GM21576 (cell line): Measurements from ENCODE around the gene CACNA2D2.

ENCODE experiments used
- ATAC-seq: cut with Tn5 transposase; IDR thresholded peaks from one replicate; pipeline ENCODE4 v1.9.1; 2021; ENCODE audit warnings: mild to moderate bottlenecking, moderate library complexity; ENCODE audit not compliant: unreplicated experiment

Gene CACNA2D2

DNA sequence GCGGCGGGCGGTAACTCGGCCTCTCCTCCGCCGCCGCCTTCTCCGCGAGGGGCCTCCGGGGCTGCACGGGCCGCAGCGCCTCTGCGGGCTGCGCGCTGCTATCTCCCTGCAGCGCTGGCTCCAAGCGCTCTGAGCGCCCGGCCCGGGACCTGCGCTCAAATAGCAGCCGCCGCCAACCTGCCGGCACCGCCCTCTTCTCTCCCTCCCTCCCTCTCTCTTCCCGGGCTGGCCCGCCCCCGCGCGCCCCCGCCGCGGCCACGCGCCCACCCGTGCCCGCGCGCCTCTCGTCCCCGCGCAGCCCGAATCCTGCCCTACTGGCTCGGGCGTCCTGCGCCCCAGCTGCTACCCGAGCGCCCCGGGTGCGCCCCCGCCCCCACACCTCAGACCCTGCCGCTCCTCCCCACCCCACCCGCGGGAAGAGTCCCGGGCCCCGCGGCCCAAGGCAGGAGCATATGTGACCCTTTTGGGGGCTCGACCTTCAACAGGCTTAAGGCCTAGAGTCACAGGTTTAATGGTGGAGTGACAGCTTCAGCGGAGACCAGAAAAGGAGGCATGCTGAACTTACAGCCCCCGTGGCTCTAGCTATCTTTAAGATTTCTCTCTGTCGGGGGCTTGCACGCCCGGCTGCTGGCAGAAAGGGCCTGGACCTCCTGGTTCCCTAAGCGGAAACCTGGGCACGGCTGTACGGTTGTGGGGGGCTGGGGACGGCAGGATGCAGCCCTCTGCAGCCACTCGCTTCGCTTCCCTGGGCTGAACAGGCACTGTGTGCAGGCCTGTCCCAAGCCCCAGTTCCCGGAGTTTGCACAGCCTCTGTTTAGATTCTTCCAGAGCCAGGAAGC is at the start of gene CACNA2D2:
Gene CACNA2D2 (minus strand): TSS at position 131 of the 839 bp plus-strand sequence. CDS start 211 bp downstream, outside the sequence.
- ATAC-seq = no peak

DNA sequence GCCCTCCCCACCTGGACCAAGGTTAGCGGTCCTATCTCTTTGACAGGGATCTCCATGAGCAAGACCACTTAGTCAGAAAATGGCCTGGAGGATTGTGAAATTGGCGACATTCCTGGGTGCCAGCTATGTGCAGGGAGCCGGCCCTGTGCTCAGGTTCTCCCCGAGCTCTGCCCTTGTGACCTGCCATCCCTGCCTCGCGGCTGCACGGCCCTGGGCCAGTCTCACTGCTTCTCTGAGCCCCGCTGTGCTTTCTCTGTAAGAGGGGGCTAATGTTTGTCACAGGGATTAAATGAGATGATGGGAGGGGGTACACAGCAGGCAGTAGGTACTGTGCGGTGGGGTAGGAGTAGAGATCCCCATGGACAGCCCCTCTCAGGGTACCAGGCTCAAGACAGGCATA is 49.2 kb upstream of the CACNA2D2 start:
- no peak for ATAC-seq

DNA sequence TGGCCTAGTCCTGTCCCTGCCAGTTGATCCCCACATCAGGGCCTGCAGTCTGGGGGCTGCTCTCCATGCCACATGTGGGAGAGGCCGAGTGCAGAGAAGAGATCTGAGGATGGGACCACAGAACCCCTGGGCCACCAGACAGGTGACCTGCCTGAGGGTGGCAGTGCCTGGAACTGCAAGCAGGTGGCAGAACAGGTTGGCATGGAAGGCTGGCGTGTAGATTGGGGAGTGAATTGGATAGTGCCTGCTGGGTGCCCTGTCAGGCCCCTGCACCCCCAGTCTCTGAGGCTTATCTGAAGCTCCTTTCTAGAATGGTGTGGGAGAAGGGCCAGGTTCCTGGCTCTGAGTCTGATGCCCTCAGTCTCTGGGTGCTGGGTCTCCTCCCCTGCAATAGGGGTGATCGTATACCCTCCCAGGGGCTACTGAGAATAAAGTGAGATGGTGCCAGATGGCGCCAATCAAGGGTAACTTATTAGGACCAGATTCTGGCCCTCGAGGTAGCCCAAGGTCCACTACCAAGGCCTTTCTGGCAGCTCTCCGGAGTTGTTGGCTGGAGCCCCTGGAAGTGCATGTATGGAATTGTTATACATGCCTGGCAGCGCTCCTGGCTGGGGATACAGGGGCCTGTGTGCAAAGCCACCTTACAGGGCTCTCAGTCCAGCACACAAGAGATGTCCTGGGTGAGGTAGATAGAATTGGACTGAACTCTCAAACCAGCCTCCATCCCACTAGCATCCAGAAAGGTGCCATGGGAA is 48.4 kb upstream of the CACNA2D2 start:
- ATAC-seq = no peak

DNA sequence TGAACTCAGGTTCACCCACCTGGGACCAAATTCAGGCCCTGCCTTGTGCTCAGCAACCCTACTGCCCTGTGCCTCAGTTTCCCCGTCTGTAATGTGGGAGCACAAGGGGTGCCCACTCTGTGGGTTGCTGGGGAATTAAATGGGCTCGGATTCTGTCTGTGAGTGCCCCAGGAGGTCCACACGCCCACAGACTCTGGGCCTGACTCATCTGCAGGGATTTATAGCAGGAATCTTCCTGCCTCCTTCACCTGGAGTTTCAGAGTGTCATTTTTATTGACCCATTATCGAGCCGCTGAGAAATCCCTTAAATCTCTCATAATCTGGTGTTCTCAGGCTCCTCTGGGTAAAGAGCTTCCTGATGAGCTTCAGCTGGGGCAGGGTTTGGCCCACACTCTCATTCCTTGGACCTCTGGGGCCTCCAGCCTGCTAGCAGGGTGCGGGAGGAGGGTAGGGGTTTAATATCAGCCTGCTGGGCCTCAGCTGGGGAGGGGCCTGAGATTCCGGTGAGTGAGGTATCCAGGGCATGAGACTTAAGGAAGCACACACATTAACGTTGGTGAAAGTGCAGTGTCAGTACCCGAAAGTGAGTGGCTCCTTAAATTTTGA is 47.7 kb upstream of the CACNA2D2 start:
- ATAC-seq = no peak

DNA sequence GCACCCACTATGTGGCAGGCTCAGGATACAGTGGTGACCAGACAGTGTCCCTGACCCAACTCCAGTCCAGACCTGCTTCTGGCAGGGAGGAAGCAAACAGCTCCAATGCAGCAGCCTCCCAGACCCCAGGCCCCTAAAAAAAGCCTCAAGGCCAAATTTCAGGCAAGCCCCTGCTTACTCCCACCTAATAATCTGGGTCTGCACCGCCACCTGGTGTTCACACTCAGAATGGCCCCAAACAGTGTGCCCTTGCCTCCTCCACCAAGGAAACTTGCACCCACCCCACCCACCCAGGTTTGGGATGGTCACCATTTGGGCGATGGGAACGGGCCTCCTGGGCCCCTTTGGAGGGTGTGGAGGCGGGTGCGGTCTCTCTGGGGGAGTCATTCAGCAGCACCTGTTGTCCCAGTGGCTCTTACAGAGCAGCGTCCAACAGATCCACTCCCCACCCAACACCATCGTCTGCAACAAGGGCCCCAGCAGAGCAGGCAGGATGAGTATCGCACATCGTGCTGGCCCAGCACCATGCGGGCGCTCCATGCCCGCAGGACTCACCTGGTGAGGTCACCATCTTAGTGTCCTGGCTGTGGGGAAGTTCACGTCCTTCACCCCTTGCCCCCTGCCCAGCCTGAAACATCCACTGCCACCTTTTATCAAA is 46.8 kb upstream of the CACNA2D2 start:
- ATAC-seq = peak; percentile 63

DNA sequence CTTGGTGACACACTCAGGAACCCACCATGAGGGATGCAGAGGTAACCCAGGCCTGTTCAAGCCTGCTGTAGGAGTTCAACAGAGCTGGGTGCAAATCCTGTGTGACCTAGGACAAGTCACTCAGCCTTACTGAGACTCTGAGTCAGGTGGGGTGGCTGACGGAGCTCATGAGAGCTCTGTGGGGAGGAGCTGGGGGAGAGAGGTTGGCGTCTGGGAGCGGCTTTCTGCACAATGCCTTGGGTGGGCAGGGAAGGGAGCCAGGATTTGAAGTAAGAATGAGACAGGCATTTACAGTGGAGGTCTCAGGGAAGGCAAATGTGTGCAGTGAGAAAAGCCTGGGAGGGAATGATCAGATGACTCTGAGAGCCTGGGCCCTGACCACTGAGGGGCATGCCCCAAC is 45.8 kb upstream of the CACNA2D2 start:
- no peak for ATAC-seq

DNA sequence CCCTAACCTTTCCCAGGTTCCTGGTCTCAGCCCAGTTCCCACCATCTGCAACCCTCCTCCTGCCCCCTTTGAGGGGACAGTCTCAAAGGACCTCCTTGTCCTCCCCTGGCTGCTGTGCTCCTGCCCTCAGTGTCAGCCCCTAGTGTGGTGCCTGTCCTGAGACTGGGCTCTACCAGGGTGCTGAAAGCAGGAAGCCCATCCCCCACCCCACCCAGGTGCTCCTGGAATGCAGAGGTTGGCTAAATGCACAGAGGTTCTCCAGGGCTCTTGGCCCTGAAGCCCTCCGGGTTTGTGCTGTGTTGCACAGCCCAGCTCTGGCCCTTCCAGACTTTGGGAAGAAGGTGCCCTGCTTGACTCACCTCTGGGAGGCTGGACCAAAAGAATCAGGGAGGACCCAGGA is 42.3 kb upstream of the CACNA2D2 start:
- ATAC-seq = no peak

DNA sequence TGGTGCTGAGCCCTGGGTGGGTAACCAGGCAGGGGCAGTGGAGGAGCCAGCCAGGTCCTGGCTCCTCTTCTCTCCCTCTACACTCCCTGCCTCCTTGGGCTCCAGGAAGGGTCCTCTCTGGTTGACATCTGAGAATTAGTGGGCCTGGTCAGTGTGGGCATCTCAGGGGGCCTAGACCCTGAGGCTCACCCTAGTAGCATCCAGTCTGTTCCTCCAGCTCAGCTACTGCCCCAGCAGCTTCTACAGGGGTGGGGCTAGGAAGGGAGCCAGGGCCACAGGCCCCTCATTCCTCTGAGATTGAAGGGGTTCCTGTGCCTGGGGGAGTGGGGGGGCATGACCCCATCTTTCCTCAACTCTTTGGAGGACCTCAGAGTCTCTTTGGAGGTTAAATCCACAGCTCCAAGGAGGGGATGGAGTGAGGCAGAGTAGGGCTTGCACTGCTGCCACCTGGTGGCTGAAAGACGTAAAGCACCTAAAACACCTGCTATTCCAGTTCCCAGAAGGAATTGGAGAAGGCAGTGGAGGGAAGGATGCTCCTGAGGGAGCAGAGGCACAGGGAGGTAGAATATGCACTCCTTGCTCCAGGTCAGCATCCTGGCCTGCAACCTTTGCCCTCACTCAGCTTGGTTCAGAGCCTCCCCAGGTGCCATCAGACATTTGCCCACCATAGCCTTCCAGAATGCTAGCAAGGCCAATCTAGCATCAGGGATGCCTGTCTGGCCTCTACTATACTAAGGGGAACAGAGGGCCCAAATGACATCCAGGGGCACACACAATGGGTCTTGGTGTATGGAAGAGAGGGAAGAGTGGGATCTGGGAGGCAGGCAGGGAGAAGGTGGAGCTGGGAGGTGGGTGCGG is 39.0 kb upstream of the CACNA2D2 start:
- no peak for ATAC-seq

DNA sequence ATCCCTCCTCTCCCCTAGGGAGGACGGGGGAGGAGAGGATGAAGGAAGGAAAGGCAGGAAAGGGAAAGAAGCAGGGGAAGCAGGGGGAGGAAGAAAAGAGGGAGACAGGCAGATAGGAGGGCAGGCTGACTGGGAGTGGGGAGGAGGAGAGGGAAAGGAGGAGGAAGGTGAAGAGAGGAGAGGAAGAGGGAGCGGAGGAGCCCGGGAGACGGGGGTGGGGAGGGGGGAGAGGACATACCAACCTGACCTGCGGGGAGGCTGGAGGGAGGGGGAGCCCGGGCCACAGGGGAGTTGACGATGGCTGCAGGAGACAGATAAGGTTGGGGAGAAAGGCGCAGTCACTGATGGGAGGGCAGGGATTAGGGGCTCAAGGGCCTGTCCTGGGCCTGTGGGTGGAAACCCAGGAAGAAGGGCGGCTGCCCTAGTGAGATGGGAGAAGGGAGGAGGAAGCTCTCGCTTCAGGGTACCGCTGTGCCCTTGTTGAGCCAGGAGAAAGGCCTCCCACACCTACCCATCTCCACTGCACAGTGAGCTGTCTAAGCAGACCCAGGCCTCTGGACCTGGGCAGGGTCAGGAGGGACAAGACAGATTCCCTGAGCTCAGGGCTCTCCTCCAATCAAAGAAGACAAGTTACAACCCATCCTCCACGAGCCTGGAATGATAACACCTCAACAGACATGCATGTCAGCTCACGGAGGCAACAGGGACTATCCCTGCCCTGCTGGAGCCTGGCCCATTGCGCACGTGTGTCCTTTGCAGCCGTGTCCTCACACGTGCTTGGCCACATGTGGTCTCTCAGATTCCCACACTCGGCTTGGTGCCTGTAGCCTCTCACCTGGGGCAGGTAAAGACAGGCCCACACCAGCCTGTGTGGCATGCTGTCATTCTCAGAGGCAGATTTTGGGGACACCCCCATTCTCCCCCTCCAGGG is 36.2 kb upstream of the CACNA2D2 start:
- ATAC-seq = no peak

DNA sequence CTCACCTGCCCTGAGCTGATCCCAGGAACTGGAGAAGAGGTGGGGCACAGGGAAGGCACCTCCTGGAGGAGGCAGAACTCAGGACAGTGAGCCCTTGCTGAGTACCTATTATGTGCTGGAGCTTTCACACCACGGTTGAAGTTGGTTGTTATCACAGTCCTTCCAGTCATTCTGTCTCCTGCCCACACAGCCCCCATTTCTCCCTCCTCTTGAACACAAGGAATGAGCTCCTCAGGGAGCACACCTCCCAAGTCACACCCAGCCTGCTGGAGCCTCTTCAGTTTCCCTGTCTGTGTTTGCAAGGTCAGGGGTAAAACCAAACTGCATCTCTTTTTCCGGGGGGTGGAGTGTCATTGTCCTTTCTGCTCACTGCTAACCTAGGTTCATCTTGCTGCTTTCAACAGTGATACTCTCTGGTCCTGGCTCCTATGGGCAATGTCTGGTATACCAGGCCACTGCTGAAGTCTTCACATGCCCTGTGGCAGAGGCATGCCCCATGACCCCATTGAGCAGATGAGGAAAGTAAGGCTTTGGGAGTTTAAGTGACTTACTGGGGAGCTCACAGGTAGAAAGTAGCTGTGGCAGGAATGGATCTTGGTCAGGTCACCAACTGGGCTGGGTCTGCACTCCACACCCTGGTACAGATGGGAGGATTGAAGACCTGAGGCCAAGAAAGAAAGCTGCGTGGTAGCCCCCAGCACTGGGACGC is 34.1 kb upstream of the CACNA2D2 start:
- ATAC-seq = no peak

DNA sequence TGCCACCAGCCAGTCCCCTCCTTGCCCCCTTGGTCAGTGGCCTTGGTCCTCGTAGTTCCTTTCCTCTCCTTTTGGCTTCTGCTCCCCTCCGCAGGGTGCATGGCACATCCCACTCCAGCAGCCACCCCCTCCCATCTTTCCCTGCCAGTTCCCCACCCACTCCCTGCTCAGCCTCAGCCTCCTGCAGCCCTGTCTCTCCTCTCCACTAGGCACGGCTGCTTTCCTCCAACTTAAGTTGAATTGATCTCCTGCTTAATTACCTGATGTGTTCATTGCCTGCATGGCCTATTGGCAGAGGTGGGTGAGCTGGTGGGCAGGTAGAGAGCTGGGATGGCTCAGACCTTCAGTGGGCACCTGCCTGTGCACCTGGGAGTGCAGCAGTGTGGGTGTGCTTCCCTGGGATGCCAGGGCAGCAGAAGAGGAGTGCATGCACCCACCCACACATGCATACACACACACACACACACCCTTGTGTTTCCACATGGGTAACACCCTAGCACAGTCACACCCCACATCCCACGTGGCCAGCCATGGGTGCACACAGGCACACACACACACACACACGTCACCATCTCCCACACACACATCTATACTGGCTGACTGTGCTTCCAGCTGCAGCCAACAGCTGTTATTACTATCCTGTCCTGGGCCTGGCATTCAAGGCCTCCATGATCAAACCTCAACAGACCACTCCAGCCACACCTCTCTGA is 33.2 kb upstream of the CACNA2D2 start:
- no peak for ATAC-seq

DNA sequence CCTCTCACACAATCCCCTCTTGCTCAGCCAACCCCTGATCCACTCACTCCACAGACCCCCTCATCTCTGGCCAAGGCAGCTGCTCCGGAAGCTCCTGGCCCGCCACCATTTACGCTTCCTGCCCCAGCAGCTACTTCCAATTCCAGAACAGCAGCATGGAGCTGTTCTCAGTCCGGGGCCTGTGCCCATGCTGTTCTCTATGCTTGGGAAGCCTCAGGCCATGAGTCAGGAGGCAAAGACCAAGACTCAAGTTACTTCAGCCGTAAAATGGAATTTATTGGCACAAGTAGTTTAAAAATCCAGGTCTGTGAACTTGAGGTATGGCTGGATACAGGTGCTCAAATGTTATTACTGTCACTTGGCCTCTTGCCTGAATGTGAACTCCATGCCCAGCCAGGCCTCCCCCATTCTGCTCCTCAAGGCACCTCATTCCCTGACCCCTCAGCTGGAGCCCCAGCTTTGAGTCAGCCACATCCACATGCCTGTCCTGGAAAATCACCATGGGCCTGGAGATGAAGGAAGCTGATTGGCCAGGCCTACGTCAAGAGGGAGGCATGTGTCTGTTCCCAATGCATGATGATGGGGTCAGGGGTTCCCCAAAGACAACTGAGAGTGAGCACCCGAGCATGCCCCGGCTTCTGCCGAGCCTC is 31.4 kb upstream of the CACNA2D2 start:
- no peak for ATAC-seq

DNA sequence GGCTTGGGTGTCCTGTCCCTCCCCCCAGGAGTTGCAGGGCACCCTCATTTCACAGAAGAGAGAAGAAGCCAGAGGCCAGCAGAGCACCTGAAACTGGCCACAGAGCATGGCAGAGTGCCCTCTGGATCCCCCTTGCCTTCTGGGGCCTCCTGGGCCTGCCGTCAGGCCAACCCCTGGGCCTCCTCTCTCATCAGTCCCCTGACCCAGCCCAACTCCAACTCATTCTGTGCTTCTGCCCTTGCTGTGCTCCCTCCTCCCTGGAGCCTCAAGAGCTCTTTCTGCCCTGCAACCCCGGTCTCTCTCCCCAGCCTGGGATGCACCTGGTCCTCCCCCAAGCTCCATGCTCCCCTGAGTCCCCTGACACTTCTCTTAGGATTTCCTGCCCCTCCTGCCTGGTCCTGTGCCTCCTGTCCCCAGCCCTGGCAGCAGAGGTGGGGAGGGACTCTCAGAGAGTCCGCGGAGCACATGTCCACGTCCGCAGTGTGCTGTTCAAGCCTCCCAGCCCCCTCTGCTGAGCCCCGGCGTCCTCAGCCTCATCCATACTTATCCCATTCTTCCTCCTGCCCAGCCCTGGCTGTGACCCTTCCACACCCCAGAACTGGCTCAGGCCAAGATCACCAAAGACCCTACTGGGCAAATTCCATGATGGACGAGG is 30.5 kb upstream of the CACNA2D2 start:
- ATAC-seq = no peak

DNA sequence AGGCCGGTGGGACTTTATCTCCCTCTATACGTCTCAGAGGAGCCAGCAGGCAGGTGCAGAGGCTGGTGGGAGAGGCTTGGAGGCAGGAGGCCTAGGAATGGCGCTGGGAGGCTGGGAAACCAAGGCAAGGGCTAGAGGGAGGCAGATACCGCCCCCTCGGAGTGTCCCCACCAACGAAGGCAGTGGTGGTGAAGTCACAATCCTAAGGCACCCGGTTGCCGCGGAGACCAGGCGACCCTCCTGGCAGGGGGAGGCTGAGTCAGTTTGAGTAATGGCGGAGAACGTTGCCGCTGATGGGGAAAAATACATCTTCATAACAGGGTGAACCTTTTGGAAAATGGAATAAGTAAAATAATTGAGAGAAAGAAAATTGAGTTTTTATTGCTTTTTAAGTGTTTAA is 29.9 kb upstream of the CACNA2D2 start:
- no peak for ATAC-seq

DNA sequence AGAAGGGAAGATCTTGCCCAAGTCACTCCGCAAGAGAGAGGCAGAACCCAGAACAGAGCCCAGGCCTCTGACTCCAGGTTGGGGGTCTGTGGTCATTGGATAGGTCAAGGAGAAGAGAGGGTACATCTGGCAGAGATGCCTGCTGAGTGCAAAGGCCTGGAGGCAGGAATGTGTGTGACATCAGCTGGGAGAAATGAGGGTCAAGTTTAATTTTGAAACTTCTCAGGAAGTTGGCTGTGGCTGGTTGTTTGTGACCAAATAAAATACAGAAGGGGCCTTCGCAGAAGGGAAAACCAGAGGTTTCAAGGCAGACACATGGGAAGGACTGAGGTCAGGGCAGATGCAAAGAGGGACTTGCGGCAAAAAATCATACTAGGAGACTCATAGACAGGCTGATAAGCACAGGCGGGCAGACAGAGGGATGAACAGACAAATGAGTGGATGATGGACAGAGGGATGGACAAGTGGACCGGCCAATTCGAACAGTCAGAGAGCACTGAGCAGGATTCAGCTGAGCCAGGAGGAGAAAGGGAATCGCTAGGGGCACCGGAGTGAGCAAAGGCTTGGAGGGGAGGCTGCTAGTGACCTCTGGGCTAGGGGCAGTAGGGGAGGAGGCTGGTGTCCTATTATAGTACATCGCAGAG is 28.8 kb upstream of the CACNA2D2 start:
- no peak for ATAC-seq

DNA sequence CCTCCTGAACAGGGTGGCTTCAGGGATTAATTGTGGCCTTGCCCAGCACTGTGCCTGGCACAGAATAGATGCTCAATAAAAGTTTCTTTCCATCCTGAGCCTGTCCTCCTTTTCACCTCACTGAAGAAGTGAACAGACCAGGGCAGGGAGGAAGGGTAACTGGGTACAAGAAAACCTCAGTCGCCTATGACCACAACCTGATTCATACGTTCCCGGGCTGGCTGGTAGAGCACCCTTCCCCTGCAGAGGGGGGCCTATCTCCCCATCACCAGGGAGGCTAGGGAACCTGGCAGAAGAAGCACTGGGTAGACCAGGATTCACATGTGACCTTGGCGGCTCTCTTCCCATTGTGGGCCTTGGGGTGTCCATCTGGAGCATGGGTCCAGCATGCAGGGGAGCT is 27.8 kb upstream of the CACNA2D2 start:
- no peak for ATAC-seq
